HG03175 (cell line): ENCODE measurements around the gene KLHL26.

Experiments used
- ATAC-seq: cut with Tn5 transposase; IDR thresholded peaks from one replicate; pipeline ENCODE4 v1.9.1; 2021; ENCODE audit warnings: mild to moderate bottlenecking, moderate library complexity; ENCODE audit not compliant: unreplicated experiment

The KLHL26 gene

GRCh38 chr19:18646535-18647370 is 9.9 kb downstream of the KLHL26 start:
- ATAC-seq = no peak

GRCh38 chr19:18647371-18647767 is 10.5 kb downstream of the KLHL26 start:
- ATAC-seq = no peak

GRCh38 chr19:18647807-18648206 is 11.0 kb downstream of the KLHL26 start:
- ATAC-seq = no peak

- ATAC-seq = no peak
These were observed 12.1 kb downstream of the KLHL26 start for GRCh38 chr19:18648973-18649315.

- ATAC-seq = no peak
These were observed 12.7 kb downstream of the KLHL26 start for GRCh38 chr19:18649371-18650020.

GRCh38 chr19:18650021-18650390 is 13.2 kb downstream of the KLHL26 start:
- no peak for ATAC-seq

GRCh38 chr19:18650468-18651041 is 13.7 kb downstream of the KLHL26 start:
- ATAC-seq = no peak

- no peak for ATAC-seq
These were observed 14.5 kb downstream of the KLHL26 start for GRCh38 chr19:18651300-18651699.

GRCh38 chr19:18651733-18652132 is 14.9 kb downstream of the KLHL26 start:
- ATAC-seq = no peak

GRCh38 chr19:18653853-18654252 is 17.0 kb downstream of the KLHL26 start:
- ATAC-seq = no peak

- ATAC-seq = no peak
These were observed 17.6 kb downstream of the KLHL26 start for GRCh38 chr19:18654469-18654868.

- ATAC-seq = no peak
These were observed 18.5 kb downstream of the KLHL26 start for GRCh38 chr19:18655173-18655844.

- no peak for ATAC-seq
These were observed 19.7 kb downstream of the KLHL26 start for GRCh38 chr19:18656337-18657086.

GRCh38 chr19:18657590-18658365 is 20.9 kb downstream of the KLHL26 start:
- ATAC-seq = no peak

GRCh38 chr19:18658366-18658855 is 21.6 kb downstream of the KLHL26 start:
- no peak for ATAC-seq

GRCh38 chr19:18659281-18660050 is 22.6 kb downstream of the KLHL26 start:
- ATAC-seq = no peak

- no peak for ATAC-seq
These were observed 23.5 kb downstream of the KLHL26 start for GRCh38 chr19:18660051-18660910.

GRCh38 chr19:18660939-18661670 is 24.3 kb downstream of the KLHL26 start:
- no peak for ATAC-seq
